Endodermal cell (in vitro differentiated cells): ENCODE data around the gene THSD7B. TPM values are rescaled to one million over a fixed set of nuclear protein-coding genes. Genes with fewer than 3 reads are reported as not detected.
A peak's percentile ranks its signal among the peaks of the same experiment; 100 is the strongest.

ENCODE experiments used
- DNase-seq: peaks from one replicate; pipeline ENCODE4 v3.0.0-alpha.2; 2017
- H3K27ac ChIP-seq: 2 replicates; pipeline ENCODE4 v1.5.1; 2013; ENCODE audit warnings: mild to moderate bottlenecking, low read depth, low read length, moderate library complexity
- H3K27me3 ChIP-seq: 2 replicates; pipeline ENCODE4 v1.6.1; 2013; ENCODE audit warnings: mild to moderate bottlenecking, low read length, moderate library complexity; ENCODE audit not compliant: insufficient read depth, control insufficient read depth, poor library complexity, severe bottlenecking
- H3K36me3 ChIP-seq: 2 replicates; pipeline ENCODE4 v1.7.0; 2013; ENCODE audit warnings: mild to moderate bottlenecking, low read length, moderate library complexity; ENCODE audit not compliant: control insufficient read depth, insufficient read depth
- H3K4me1 ChIP-seq: one replicate; pipeline ENCODE4 v1.7.0; 2013; ENCODE audit warnings: low read length; ENCODE audit not compliant: control insufficient read depth, insufficient read depth
- H3K4me3 ChIP-seq: 2 replicates; pipeline ENCODE4 v1.5.1; 2013; ENCODE audit warnings: mild to moderate bottlenecking, low read length, moderate library complexity
- H3K9ac ChIP-seq: 2 replicates; pipeline ENCODE4 v1.6.1; 2013; ENCODE audit warnings: mild to moderate bottlenecking, low read length, moderate library complexity; ENCODE audit not compliant: poor library complexity, severe bottlenecking; ENCODE audit errors: extremely low read depth
- H3K9me3 ChIP-seq: 2 replicates; pipeline ENCODE4 v1.6.1; 2013; ENCODE audit warnings: mild to moderate bottlenecking, low read length, moderate library complexity; ENCODE audit not compliant: control insufficient read depth
- H3K27ac Mint-ChIP-seq: 2 replicates; pipeline ENCODE4 v1.8.0; 2020; ENCODE audit warnings: mixed read lengths
- H3K27me3 Mint-ChIP-seq: 2 replicates; pipeline ENCODE4 v1.8.0; 2021; ENCODE audit warnings: mild to moderate bottlenecking, mixed read lengths; ENCODE audit not compliant: insufficient read depth
- H3K36me3 Mint-ChIP-seq: 2 replicates; pipeline ENCODE4 v1.8.0; 2020; ENCODE audit warnings: low read depth, mixed read lengths
- H3K4me1 Mint-ChIP-seq: 2 replicates; pipeline ENCODE4 v1.8.0; 2020; ENCODE audit warnings: mixed read lengths
- H3K4me3 Mint-ChIP-seq: 2 replicates; pipeline ENCODE4 v1.8.0; 2020; ENCODE audit warnings: mild to moderate bottlenecking, moderate library complexity, mixed read lengths
- H3K9me3 Mint-ChIP-seq: 2 replicates; pipeline ENCODE4 v1.8.0; 2020; ENCODE audit warnings: mild to moderate bottlenecking, mixed read lengths
- WGBS, 2 experiments: methylation state at CpG; one replicate each; pipeline versions ENCODE4 v1.1.5 to v1.1.7; 2013; ENCODE audit warnings: missing lambda C conversion rate in 2 of 2, mixed read lengths in 1 of 2; ENCODE audit not compliant: insufficient coverage in 1 of 2, insufficient read length in 1 of 2; 5-methylcytosine and 5-hydroxymethylcytosine counted together
- total RNA-seq, 2 donors: library from RNA; stranded (reverse); fragmentation: NEBNext Ultra II Directional in 1 of 2; extraction: Animal tissue kit (Norgen Biotek cat#: 25700) in 1 of 2; gene quantifications; 2 replicates in 1 of 2; 3 replicates in 1 of 2; pipeline ENCODE4 v1.2.1, GENCODE V29; 2021
- TF ChIP-seq, protein P1 (sequence below): fragments of 200-600 bp; sonication (generic); conservative IDR thresholded peaks from 2 replicates; pipeline ENCODE4 v1.5.0; 2021; ENCODE audit warnings: antibody characterized with exemption, mild to moderate bottlenecking

The THSD7B gene
- total RNA-seq, 2 donors from 2014 or later, result 1.8 to 2.6 TPM

DNA sequence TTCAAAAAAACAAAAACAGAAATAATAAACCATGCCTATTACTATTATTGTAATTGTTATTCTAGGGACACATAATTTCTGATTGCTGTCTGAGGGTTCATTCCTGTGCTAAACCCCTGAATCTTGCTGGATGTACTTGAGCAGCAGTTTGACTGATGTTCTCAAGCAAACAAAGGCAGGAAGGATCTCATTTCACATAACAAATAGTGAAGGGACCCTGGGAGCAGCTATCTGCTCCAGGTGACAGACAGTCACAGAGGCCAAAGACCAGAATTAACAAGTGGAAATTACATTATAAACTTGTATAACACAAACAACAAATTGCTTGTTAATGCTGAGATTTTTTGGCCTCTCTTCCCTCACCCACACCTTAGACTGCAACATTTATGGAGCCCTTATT lies 284.2 kb downstream of the THSD7B start:
- Mint-ChIP-seq H3K4me3 (no peak overlapping the region), H3K9me3 (no peaks in the 10 kb centered on the region), H3K27me3 (no peaks in the 10 kb centered on the region), H3K4me1 (peaks cover 42% of the 10 kb centered on the region), H3K36me3 (no peaks in the 10 kb centered on the region), H3K27ac (peak overlapping the region; percentile 69)
- H3K9me3 ChIP-seq, result no peaks in the 10 kb centered on the region
- no peaks in the 10 kb centered on the region for H3K36me3 ChIP-seq
- DNase-seq, result no peak
- H3K4me1 ChIP-seq, result peaks cover 10% of the 10 kb centered on the region
- H3K9ac ChIP-seq, result no peak overlapping the region
- peak overlapping the region; percentile 2 for H3K4me3 ChIP-seq
- no peak overlapping the region for H3K27ac ChIP-seq
- H3K27me3 ChIP-seq, result no peaks in the 10 kb centered on the region
- TF ChIP-seq, protein P1, sequence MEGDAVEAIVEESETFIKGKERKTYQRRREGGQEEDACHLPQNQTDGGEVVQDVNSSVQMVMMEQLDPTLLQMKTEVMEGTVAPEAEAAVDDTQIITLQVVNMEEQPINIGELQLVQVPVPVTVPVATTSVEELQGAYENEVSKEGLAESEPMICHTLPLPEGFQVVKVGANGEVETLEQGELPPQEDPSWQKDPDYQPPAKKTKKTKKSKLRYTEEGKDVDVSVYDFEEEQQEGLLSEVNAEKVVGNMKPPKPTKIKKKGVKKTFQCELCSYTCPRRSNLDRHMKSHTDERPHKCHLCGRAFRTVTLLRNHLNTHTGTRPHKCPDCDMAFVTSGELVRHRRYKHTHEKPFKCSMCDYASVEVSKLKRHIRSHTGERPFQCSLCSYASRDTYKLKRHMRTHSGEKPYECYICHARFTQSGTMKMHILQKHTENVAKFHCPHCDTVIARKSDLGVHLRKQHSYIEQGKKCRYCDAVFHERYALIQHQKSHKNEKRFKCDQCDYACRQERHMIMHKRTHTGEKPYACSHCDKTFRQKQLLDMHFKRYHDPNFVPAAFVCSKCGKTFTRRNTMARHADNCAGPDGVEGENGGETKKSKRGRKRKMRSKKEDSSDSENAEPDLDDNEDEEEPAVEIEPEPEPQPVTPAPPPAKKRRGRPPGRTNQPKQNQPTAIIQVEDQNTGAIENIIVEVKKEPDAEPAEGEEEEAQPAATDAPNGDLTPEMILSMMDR, result no peak

DNA sequence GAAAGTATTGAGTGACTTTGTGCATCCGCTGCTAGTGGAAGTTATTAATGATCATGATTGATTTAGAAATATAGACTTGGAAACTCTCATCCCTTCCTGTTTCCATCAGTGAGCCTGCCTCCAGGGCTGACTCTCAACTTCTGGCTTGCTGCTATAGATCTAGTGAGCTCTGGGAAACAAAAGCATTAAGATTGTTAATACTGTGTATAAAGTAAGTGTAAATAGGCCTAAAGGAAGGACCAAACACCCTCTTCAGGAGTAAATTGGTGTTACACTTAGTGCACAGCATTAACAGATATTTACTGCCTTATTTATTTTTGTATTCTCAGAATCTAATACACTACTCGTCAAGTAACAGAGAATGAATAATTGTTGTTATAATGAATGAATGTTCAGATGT lies 285.6 kb downstream of the THSD7B start:
- Histone ChIP-seq H3K27me3 (no peaks in the 10 kb centered on the region), H3K9me3 (no peaks in the 10 kb centered on the region), H3K9ac (no peak overlapping the region), H3K4me1 (peaks cover 10% of the 10 kb centered on the region), H3K4me3 (no peak overlapping the region), H3K27ac (no peak overlapping the region), H3K36me3 (no peaks in the 10 kb centered on the region)
- Mint-ChIP-seq H3K27me3 (no peaks in the 10 kb centered on the region), H3K4me3 (no peak overlapping the region), H3K9me3 (no peaks in the 10 kb centered on the region), H3K4me1 (peaks cover 42% of the 10 kb centered on the region), H3K27ac (no peak overlapping the region), H3K36me3 (no peaks in the 10 kb centered on the region)
- DNase-seq, result peak; percentile 51
- WGBS, 2 experiments, result 80 to 94% methylated on average over 1 to 2 of the region's 2 CpGs
- TF ChIP-seq, protein P1, result peak; percentile 77

DNA sequence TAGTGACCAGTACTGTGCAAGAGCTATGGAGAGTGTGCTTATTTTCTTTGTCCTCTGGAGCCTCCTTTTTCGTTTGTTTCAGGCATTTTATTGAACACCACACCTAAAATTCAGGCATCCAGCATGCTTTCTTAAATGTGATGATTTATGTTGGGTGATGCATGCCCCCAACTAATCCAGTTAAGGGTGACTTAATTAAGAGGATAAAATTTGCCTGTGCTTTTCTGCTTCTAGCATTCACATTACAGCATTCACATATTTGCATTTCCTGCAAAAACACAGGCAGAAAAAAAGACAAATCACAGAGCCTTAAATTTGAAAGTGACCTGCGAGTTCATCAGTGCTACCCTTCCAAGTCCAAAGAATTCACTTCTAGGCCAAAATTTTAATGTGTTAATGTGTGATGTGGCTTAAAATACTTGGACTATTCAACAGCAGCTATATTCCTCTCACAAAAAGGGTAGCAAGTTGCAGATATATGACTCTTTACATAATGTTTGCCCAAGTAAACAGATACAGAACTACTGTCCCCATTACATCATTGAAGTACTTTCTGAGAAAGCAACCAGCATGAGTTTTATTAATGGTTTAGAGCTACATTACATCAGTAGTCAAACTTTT lies 286.5 kb downstream of the THSD7B start:
- peaks cover 42% of the 10 kb centered on the region for H3K4me1 Mint-ChIP-seq
- no peak overlapping the region for H3K27ac Mint-ChIP-seq
- no peaks in the 10 kb centered on the region for H3K36me3 Mint-ChIP-seq

More for the DNA sequence above, 286.5 kb downstream of the THSD7B start:
- no peak for DNase-seq
- no peaks in the 10 kb centered on the region for H3K9me3 Mint-ChIP-seq
- 80 to 100% methylated on average over 1 to 2 of the region's 2 CpGs for WGBS, 2 experiments
- no peak overlapping the region for H3K4me3 Mint-ChIP-seq
- Histone ChIP-seq H3K4me1 (peaks cover 10% of the 10 kb centered on the region), H3K4me3 (no peak overlapping the region), H3K36me3 (no peaks in the 10 kb centered on the region), H3K9ac (no peak overlapping the region), H3K9me3 (no peaks in the 10 kb centered on the region), H3K27me3 (no peaks in the 10 kb centered on the region), H3K27ac (no peak overlapping the region)
- H3K27me3 Mint-ChIP-seq, result no peaks in the 10 kb centered on the region
- TF ChIP-seq, protein P1, result no peak
